ENCODE data around the gene SNX32. TPM values are rescaled to one million over a fixed set of nuclear protein-coding genes. Genes with fewer than 3 reads are reported as not detected.
"Not testable (repeated sequence)": the region's sequence is repeated elsewhere in the genome, so short reads cannot be mapped to it uniquely, and the experiment has no call there.

SNX32 gene
- total RNA-seq, 2 experiments from 2014 or later: 0.33 to 0.61 TPM

GRCh38 chr11:65829459-65829858, 4.3 kb upstream of the SNX32 start:
- Histone ChIP-seq H3K4me3 (ENCODE audit: low read length) (no peak overlapping the region), H3K9me3 (ENCODE audit: control insufficient read depth in 1 of 2, insufficient read depth in 1 of 2, low read length in 2 of 2) (no peaks in the 10 kb centered on the region), H3K27ac (ENCODE audit: low read depth in 1 of 2, low read length in 2 of 2) (no peak overlapping the region), H3K4me1 (ENCODE audit: insufficient read depth, low read length) (peaks cover 19% of the 10 kb centered on the region), H3K27me3 (ENCODE audit: control insufficient read depth in 1 of 2, insufficient read depth in 2 of 2, low read length in 2 of 2) (peaks cover 0 to 2% of the 10 kb centered on the region in 2 experiments), H3K36me3 (ENCODE audit: insufficient read depth, low read length) (no peaks in the 10 kb centered on the region)
- Mint-ChIP-seq H3K27me3 (no peaks in the 10 kb centered on the region), H3K9me3 (no peaks in the 10 kb centered on the region), H3K4me1 (ENCODE audit: low read depth) (peaks cover 6% of the 10 kb centered on the region), H3K4me3 (no peak overlapping the region), H3K36me3 (ENCODE audit: low read depth) (no peaks in the 10 kb centered on the region), H3K27ac (no peak overlapping the region)
- DNase-seq (no peak), ATAC-seq (ENCODE audit: poor library complexity) (no peak)
- CTCF ChIA-PET: interaction anchor here (3.5 kb wide), 1 partner anchor 11 kb away, joined by 7 read pairs; no protein-coding TSS in a partner anchor
- TF ChIP-seq CTCF (IDR thresholded peaks at IDR 0.05): no peak
- intact Hi-C loops (cut with DNase I, micrococcal nuclease): no loop called here
- POLR2A ChIA-PET: no interaction called here

GRCh38 chr11:65832231-65832630, 1.5 kb upstream of the SNX32 start:
- H3K36me3 ChIP-seq (ENCODE audit: insufficient read depth, low read length); H3K4me1 Mint-ChIP-seq (ENCODE audit: low read depth); H3K9me3 Mint-ChIP-seq; H3K36me3 Mint-ChIP-seq (ENCODE audit: low read depth); H3K27me3 ChIP-seq (ENCODE audit: control insufficient read depth in 1 of 2, insufficient read depth in 2 of 2, low read length in 2 of 2); H3K4me3 ChIP-seq (ENCODE audit: low read length); H3K9me3 ChIP-seq (ENCODE audit: control insufficient read depth in 1 of 2, insufficient read depth in 1 of 2, low read length in 2 of 2); ATAC-seq (ENCODE audit: poor library complexity); H3K27ac Mint-ChIP-seq; H3K27me3 Mint-ChIP-seq; H3K27ac ChIP-seq (ENCODE audit: low read depth in 1 of 2, low read length in 2 of 2); DNase-seq: not testable (repeated sequence)
- H3K4me1 ChIP-seq (ENCODE audit: insufficient read depth, low read length): peaks cover 24% of the 10 kb centered on the region
- ChIA-PET CTCF (interaction anchor here (1.4 to 2.7 kb wide), 3 partner anchors 14 to 126 kb away, joined by 3 to 12 read pairs (median 8); partner anchors contain the start of gene KAT5), POLR2A (interaction anchor here (1.2 to 2.2 kb wide), 7 partner anchors 18 to 120 kb away, joined by 5 to 20 read pairs (median 9); partner anchors contain the start of genes CCDC85B, CFL1, FIBP and KAT5)
- peak overlapping the region; percentile 60 for H3K4me3 Mint-ChIP-seq
- intact Hi-C loops (cut with DNase I, micrococcal nuclease): loop anchor here in 1 of 2 experiments (2.0 kb wide), 1 partner anchor 25 kb away; no protein-coding TSS in a partner anchor

DNA sequence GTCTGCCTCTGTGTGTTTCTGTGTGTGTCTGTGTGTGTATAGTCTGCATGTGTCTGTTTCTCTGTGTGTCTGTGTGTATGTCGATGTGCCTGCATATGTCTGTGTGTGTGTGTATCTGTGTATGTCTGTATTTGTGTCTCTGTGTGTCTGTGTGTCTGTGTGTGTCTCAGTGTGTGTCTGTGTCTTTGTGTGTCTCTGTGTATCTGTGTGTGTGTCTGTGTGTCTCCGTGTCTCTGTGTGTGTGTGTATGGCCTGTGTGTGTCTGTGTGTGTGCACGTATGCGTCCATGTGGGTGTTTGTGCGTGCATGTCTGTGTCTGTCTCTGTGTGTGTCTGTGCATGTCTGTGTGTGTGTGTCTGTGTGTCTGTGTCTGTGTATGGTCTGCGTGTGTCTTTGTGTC, 439 bp downstream of the SNX32 start:
- Histone ChIP-seq H3K27ac (ENCODE audit: low read depth in 1 of 2, low read length in 2 of 2) (no peak overlapping the region), H3K4me3 (ENCODE audit: low read length) (peak overlapping the region; percentile 76), H3K4me1 (ENCODE audit: insufficient read depth, low read length) (peaks cover 24% of the 10 kb centered on the region), H3K9me3 (ENCODE audit: control insufficient read depth in 1 of 2, insufficient read depth in 1 of 2, low read length in 2 of 2) (no peaks in the 10 kb centered on the region), H3K27me3 (ENCODE audit: control insufficient read depth in 1 of 2, insufficient read depth in 2 of 2, low read length in 2 of 2) (no peaks in the 10 kb centered on the region), H3K36me3 (ENCODE audit: insufficient read depth, low read length) (no peaks in the 10 kb centered on the region)
- Mint-ChIP-seq H3K27ac (no peak overlapping the region), H3K4me3 (no peak overlapping the region), H3K27me3 (no peaks in the 10 kb centered on the region), H3K36me3 (ENCODE audit: low read depth) (no peaks in the 10 kb centered on the region), H3K9me3 (no peaks in the 10 kb centered on the region), H3K4me1 (ENCODE audit: low read depth) (peaks cover 6% of the 10 kb centered on the region)
- intact Hi-C loops (cut with DNase I, micrococcal nuclease): no loop called here
- ChIA-PET POLR2A (interaction anchor here (0.9 to 2.2 kb wide), 7 partner anchors 16 to 122 kb away, joined by 3 to 20 read pairs (median 8); partner anchors contain the start of genes CCDC85B, FIBP, KAT5 and MUS81), CTCF (interaction anchor here (1.3 to 2.7 kb wide), 5 partner anchors 16 to 122 kb away, joined by 3 to 12 read pairs (median 4); partner anchors contain the start of genes CCDC85B, KAT5 and MUS81)
- TF ChIP-seq CTCF (IDR thresholded peaks at IDR 0.05): no peak
- peak in 1 of 14 experiments; percentile 13 for DNase-seq
- peak; percentile 8 for ATAC-seq (ENCODE audit: poor library complexity)

GRCh38 chr11:65842144-65842543, 8.4 kb downstream of the SNX32 start:
- Mint-ChIP-seq H3K36me3 (ENCODE audit: low read depth) (no peaks in the 10 kb centered on the region), H3K4me3 (no peak overlapping the region), H3K9me3 (no peaks in the 10 kb centered on the region), H3K4me1 (ENCODE audit: low read depth) (no peaks in the 10 kb centered on the region), H3K27me3 (no peaks in the 10 kb centered on the region), H3K27ac (no peak overlapping the region)
- H3K27ac ChIP-seq (ENCODE audit: low read depth in 1 of 2, low read length in 2 of 2): no peak overlapping the region
- no peak for DNase-seq
- POLR2A ChIA-PET: no interaction called here
- intact Hi-C loops (cut with DNase I, micrococcal nuclease): no loop called here
- no peaks in the 10 kb centered on the region for H3K4me1 ChIP-seq (ENCODE audit: insufficient read depth, low read length)
- TF ChIP-seq CTCF (IDR thresholded peaks at IDR 0.05): no peak
- no peaks in the 10 kb centered on the region for H3K36me3 ChIP-seq (ENCODE audit: insufficient read depth, low read length)
- H3K27me3 ChIP-seq (ENCODE audit: control insufficient read depth in 1 of 2, insufficient read depth in 2 of 2, low read length in 2 of 2): no peaks in the 10 kb centered on the region
- no peak overlapping the region for H3K4me3 ChIP-seq (ENCODE audit: low read length)
- no peaks in the 10 kb centered on the region for H3K9me3 ChIP-seq (ENCODE audit: control insufficient read depth in 1 of 2, insufficient read depth in 1 of 2, low read length in 2 of 2)
- CTCF ChIA-PET: no interaction called here
- no peak for ATAC-seq (ENCODE audit: poor library complexity)

Data from CD4-positive, alpha-beta T cell (primary cell).